Mesangial cell (primary cell): Measurements from ENCODE around the gene COL4A4. TPM values are rescaled to one million over a fixed set of nuclear protein-coding genes. Genes with fewer than 3 reads are reported as not detected.

Source experiments
- total RNA-seq: library from RNA; depleted of rRNA; stranded (reverse); fragments of >200 nt; gene quantifications from 2 replicates; pipeline ENCODE4 v1.2.3, GENCODE V29; 2015

The COL4A4 gene
- 0.81 and 2.2 TPM in 2 replicates for total RNA-seq

DNA sequence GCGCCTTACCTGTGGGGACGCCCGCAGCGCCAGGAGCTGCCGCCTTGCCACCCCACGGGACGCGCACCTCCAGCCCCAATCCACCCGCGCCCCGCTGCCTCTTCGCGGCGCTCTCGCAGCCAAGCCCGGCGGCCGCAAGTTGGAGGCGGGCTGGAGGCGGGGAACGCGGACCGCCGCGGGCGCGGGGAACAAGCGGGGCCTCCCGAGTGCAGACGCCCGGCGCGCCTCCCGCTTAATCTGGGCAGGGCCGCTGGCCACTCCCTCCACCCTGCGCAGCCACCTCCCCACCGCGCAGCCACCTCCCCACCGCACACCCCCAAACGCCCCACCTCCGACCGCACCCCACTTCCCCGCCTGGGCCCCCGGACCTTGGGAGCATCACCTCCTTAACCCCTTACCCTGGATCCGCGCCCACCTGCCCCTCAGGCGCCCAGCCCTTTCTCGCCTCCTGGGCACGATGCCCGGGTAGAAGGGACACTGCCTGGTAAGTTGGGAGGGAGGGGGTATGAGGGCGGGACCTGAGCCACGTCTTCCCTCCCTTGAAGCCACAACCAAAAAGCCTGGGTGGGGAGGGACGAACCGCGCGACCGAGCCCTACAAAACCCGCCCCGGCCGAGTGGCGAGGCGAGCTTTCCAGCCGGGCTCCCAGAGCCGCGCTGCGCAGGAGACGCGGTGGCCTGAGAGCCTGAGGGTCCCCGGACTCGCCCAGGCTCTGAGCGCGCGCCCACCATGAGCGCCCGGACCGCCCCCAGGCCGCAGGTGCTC is at the start of gene COL4A4, which contains the start of gene COL4A3:
COL4A4 (minus strand) TSS at position 208 of the 765 bp plus-strand sequence. CDS start 16,722 bp downstream, outside the sequence.
COL4A3 (plus strand) TSS at position 627 of the 765 bp plus-strand sequence; CDS start at position 730, 103 bp downstream.

Other genes starting within 250 kb of the COL4A4 start
- under 0.01 and 0.76 TPM in 2 replicates for gene COL4A3, start 419 bp upstream of the COL4A4 start, total RNA-seq
- gene MFF, start 161.0 kb upstream of the COL4A4 start, total RNA-seq: 85.7 and 125 TPM in 2 replicates
- gene TM4SF20, start 215.1 kb upstream of the COL4A4 start, total RNA-seq: not detected in 2 replicates
- gene SCYGR1, start 223.7 kb upstream of the COL4A4 start, total RNA-seq: not detected in 2 replicates